KOPT-K1 (cell line): Measurements from ENCODE around the gene POLR1E.

Experiments
- H3K27ac ChIP-seq: fragments of 200-600 bp; sonication (generic); 2 replicates; pipeline ENCODE4 v1.5.1; 2016; ENCODE audit warnings: antibody characterized with exemption, mild to moderate bottlenecking, low read depth, low read length; ENCODE audit not compliant: poor library complexity, severe bottlenecking
- H3K36me3 ChIP-seq: fragments of 200-600 bp; sonication (generic); 2 replicates; pipeline ENCODE4 v1.5.1; 2017; ENCODE audit warnings: antibody characterized with exemption, mild to moderate bottlenecking, low read length, moderate library complexity; ENCODE audit not compliant: insufficient read depth
- H3K9me3 ChIP-seq: fragments of 200-600 bp; sonication (generic); 2 replicates; pipeline ENCODE4 v1.5.1; 2017; ENCODE audit warnings: antibody characterized with exemption, low read length, mild to moderate bottlenecking; ENCODE audit not compliant: insufficient read depth, poor library complexity, severe bottlenecking

Gene POLR1E, protein sequence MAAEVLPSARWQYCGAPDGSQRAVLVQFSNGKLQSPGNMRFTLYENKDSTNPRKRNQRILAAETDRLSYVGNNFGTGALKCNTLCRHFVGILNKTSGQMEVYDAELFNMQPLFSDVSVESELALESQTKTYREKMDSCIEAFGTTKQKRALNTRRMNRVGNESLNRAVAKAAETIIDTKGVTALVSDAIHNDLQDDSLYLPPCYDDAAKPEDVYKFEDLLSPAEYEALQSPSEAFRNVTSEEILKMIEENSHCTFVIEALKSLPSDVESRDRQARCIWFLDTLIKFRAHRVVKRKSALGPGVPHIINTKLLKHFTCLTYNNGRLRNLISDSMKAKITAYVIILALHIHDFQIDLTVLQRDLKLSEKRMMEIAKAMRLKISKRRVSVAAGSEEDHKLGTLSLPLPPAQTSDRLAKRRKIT

DNA sequence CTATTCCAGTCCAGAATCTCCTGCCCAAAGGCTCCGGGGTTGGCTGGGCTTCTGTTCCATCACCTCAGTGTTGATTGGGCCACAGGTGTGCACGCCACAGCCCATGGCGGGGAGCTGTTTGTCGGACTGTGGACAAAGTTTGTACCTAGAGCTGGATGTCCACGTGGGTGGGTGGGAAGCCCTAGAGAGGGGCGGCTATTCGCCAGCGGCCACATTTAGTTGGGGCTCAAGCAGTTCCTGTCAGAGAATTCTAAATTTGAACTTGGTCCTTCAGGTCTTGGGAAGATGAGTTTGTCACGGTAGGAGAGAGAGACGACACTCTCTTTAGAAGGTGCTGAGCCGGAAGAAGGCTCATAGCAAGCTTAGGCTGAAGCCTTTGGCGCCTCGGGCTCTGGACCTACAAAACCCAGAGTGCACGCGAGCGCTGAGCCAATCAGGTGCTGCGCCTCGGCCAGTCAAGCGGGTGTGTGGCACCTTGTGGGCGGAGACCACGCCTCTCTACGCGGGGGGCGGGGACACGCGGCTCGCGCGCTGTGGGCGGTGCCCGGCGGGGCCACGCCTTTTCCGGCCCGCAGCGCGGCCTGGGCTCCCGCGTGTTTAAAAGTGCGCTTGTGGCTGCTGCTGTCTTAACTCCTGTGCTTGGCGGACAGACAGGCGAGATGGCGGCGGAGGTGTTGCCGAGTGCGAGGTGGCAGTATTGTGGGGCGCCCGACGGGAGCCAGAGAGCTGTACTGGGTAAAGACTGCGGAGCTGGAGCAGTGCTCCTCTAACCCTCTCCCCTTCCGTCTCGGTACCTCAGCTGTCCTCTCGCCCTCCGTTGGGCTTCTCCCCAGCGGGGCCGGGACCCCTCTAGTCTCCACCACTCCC is at the start of gene POLR1E:
TSS of gene POLR1E (plus strand) at position 560 of the 867 bp plus-strand sequence. CDS start at position 660, 100 bp downstream.
- peaks cover 34% of the 10 kb centered on the region for H3K36me3 ChIP-seq
- H3K27ac ChIP-seq, result peak within 1 kb of the TSS; percentile 77
- no peaks in the 10 kb centered on the region for H3K9me3 ChIP-seq

DNA sequence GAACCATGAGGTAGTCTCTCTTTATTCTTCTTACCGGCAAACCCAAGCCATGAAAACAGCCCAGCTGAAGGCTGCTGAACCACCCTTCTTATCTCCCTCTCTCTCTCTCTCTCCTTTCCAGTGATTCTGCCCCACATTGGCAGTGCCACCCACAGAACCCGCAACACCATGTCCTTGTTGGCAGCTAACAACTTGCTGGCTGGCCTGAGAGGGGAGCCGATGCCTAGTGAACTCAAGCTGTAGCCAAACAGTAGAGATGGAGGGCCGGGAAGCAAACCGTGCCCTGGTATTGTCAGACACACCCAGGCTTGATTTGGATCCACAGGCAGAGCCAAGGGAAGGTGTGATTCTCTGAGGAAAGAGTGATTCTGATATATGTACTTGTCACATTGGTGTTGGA is 49.2 kb upstream of the POLR1E start:
- Histone ChIP-seq H3K9me3 (no peaks in the 10 kb centered on the region), H3K36me3 (peaks cover 88% of the 10 kb centered on the region), H3K27ac (no peak overlapping the region)

DNA sequence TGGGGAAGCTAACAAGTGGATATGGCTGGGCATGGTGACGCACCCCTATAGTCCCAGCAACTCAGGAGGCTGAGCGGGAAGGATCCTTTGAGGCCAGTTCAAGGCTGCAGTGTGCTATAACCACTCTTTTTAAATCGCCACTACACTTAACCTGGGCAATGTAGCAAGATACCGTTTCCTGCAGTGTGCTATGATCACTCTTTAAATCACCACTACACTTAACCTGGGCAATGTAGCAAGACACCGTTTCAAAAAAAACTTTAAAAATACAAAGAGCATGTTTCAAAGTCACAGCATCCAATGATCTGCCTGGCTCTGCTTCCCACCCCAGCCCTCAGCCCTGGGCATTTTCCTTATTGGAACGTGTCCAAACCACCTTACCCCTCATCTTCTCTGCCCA is 48.7 kb upstream of the POLR1E start:
- Histone ChIP-seq H3K36me3 (peaks cover 88% of the 10 kb centered on the region), H3K9me3 (no peaks in the 10 kb centered on the region), H3K27ac (no peak overlapping the region)

DNA sequence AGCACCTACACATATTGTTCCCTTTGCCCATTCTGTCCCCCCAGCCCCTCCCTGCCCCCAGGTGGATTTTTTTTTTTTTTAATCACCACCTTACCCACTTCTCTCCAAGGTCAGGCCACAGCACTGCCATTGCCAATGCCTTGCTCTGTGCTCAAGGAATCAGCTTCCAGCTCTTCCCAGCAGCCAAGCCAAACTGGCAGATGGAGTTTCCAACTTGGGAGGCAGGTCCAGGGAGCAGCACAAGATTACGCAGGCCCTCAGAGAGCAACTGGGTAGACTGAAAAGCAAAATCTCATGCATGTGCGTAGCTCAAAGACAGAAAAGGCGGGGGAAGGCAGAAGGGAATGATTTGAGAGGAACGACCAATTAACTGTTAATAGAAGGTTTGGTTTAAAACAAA is 48.1 kb upstream of the POLR1E start:
- no peaks in the 10 kb centered on the region for H3K9me3 ChIP-seq
- H3K36me3 ChIP-seq, result peaks cover 93% of the 10 kb centered on the region
- H3K27ac ChIP-seq, result no peak overlapping the region

DNA sequence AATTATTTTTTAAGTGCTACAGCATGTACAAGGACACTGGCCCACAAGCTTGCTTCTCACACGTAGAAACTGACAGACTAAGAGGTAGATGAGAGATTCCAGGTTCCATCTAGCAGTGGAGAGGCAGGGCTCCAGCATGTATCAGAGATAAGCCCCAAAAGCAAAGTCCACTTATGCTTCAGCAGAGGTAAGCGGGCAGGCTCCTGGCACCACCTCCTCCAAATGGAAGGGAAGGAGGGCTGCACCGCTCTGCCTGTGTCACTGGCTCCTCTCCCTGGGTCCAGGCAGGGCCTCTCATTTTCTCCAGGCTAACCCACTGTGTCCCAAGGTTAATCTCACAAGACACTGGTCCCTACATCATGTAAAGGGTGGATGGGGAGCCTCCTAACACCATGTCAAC is 47.4 kb upstream of the POLR1E start:
- H3K36me3 ChIP-seq, result peaks cover 92% of the 10 kb centered on the region
- H3K27ac ChIP-seq, result no peak overlapping the region
- no peaks in the 10 kb centered on the region for H3K9me3 ChIP-seq

DNA sequence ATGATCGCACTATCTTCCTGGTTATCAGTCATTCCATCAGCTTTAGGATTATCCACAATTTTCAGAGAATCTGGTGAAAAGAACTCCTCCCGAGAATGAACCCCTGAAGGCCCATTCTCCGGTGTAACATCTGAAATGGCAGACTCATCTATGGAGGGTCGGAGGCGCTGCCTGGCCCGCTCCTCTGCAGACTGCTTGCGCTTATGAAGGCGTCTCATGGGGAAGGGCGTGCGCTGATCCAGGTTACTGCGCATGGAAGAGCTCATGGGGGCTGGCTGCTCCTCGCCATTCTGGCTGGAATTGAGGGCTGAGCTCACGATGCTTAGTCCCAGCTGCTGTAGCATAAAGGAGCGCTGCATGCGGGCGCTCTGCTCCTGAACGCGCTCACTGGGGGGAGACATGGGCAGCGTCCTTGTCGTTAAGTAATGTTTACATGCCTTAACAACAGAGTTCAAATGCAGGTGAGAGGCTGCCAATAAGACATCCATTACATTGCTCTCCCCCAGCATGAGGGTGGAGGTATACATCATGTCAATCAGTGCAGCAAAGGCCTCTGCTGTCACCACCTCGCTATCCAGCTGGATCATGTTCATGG is 43.9 kb upstream of the POLR1E start:
- Histone ChIP-seq H3K27ac (no peak overlapping the region), H3K36me3 (peaks cover 72% of the 10 kb centered on the region)

DNA sequence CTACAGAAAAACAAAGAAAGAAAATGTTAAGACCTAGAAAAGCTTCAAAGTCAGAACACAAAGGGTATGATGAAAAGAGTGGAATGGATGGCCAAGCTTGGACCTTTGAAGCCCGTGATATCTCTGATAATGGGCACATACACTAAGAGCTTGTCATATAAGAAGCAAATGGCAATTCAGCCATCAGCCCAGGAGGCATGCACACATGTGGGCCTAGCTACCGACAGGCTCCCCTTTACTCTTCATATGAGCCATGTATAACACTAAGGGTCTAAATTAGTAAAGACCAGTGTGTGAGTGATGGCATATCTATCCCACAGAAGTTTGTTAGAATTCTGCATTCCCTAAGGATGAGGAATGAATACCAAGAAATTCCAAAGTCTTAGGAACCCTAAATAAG is 43.2 kb upstream of the POLR1E start:
- H3K27ac ChIP-seq, result no peak overlapping the region
- peaks cover 65% of the 10 kb centered on the region for H3K36me3 ChIP-seq
- no peaks in the 10 kb centered on the region for H3K9me3 ChIP-seq

More for the DNA sequence above, 43.9 kb upstream of the POLR1E start:
- no peaks in the 10 kb centered on the region for H3K9me3 ChIP-seq

DNA sequence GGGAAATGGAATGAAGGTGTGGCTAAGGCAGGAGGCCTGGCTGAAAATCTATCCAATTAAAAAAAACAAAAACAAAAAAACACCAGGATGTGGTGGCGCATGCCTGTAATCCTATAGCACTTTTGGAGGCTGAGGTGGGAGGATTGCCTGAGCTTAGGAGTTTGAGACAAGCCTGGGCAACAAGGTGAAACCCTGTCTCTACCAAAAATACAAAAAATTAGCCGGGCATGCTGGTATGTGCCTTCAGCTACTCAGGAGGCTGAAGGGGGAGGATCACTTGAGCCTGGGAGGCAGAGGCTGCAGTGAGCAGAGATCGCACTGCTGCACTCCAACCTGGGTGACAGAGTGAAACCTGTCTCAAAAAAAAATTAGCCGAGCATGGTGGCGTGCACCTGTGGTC is 42.2 kb upstream of the POLR1E start:
- H3K36me3 ChIP-seq, result peaks cover 63% of the 10 kb centered on the region
- no peak overlapping the region for H3K27ac ChIP-seq
- no peaks in the 10 kb centered on the region for H3K9me3 ChIP-seq

DNA sequence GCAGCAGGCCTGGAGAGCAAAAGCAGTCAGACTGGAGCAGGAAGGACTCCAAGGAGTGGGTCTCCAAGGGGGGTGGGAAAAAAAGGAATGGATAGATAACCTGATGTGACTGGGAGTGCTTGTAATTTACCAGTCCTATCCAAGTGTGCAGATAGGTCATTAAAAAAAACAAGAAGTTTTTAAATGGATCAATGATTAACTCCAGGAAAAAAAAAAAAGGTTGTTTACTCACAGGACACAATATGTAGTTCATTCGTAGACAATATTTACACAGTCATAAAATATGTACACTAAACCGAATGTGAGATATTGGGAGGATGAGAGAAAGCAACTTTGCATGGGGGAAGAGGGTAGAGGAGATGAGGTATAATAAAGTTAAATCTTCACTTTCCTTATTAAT is 40.9 kb upstream of the POLR1E start:
- Histone ChIP-seq H3K36me3 (peaks cover 59% of the 10 kb centered on the region), H3K9me3 (no peaks in the 10 kb centered on the region), H3K27ac (no peak overlapping the region)

DNA sequence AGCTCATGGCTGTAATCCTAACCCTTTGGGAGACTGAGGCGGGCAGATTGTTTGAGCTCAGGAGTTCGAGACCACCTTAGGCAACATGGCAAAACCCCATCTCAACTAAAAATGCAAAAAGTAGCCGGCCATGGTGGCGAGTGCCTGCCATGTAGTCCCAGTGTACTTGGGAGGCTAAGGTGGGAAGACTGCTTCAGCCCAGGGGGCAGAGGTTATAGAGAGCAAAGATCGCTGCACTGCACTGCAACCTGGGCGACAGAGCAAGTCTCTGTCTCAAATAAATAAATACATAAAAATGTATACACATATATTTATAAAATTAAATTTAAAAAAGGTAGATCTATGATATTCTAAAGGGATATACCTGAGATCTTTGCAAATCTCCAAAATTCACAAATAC is 39.9 kb upstream of the POLR1E start:
- Histone ChIP-seq H3K27ac (no peak overlapping the region), H3K36me3 (peaks cover 55% of the 10 kb centered on the region), H3K9me3 (no peaks in the 10 kb centered on the region)

DNA sequence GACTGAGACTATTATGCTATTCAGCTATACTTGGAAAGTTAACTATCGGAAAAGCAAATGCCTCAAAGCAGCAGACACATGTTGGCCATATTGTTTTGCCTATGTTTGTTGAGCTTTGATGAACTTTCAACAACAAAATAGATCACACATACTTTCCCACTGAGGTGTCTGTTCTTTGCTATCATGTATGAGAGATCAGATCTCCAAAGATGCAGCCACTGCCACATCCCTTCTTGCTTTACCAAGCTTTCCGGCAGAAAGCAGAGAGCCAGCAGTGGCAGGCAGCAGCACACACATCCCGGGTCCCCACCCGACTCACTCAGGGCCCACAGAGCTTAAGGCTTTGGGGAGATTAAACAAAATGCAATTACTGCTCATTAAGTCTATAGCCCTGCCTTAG is 39.3 kb upstream of the POLR1E start:
- Histone ChIP-seq H3K36me3 (peaks cover 50% of the 10 kb centered on the region), H3K9me3 (no peaks in the 10 kb centered on the region), H3K27ac (no peak overlapping the region)

DNA sequence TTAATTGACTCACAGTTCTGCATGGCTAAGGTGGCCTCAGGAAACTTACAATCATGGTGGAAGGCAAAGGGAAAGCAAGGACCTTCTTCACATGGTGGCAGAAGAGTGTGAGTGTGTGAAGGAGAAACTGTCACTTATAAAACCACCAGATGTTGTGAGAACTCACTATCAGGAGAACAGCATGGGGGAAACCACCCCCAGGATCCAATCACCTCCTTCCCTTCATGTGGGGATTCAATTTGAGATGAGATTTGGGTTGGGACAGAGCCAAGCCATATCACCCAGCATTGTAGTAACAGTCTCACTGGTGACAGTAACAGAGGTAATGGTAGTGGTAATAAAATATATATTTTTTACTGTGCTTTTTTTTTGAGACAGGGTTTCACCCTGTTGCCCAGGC is 38.6 kb upstream of the POLR1E start:
- Histone ChIP-seq H3K27ac (no peak overlapping the region), H3K36me3 (peaks cover 47% of the 10 kb centered on the region)

DNA sequence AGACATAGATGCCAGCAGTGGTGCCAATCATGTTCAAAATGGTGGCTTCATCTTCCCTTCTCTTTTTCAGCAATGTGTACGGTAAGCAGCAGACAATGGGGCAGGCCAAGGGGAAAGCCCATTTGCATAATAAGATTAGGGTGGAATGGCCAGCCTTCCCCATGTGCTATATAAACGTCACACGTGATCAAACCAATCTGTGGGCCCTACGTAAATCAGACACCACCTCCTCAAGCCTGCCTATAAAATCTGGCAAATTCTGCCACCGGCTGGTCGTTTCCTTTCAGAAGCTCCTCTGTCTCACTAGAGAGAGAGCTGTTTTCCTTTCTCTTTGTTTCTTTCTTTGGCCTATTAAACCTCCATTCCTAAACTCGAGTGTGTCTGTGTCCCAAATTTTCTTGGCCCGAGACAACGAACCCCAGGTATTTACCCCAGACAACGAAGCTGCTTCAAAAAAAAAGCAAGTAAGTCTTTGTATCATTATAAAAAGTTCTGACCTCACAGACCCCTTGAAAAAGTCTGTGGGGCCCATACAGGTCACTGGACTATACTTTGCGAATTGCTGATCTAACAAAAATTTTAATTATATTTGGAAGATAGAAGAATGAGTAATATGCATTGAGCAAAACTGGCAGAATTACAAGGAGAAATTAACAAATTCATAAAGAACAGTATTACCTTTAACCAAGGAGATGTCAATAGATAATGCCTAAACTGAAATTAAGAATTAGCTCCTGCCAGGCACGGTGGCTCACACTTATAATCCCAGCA is 35.7 kb upstream of the POLR1E start:
- Histone ChIP-seq H3K36me3 (peaks cover 36% of the 10 kb centered on the region), H3K27ac (no peak overlapping the region), H3K9me3 (no peaks in the 10 kb centered on the region)

More for the DNA sequence above, 38.6 kb upstream of the POLR1E start:
- no peaks in the 10 kb centered on the region for H3K9me3 ChIP-seq

DNA sequence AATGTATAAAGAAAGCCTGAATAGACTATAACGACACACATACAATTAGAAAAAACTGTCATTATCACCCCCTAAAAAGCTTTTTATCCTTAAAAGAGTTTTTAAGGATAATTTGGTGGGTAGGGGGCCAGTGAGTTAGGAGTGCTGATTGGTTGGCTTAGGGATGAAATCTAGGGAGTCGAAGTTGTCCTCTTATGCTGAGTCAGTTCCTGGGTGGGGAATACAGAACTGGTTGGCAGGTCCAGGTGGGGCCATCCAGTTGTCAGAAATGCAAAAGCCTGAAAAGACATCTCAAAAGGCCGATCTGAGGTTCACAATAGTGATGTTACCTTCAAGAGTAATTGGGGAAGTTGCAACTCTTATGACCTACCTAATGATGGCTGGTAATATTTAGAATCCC is 34.1 kb upstream of the POLR1E start:
- Histone ChIP-seq H3K27ac (no peak overlapping the region), H3K36me3 (peaks cover 39% of the 10 kb centered on the region)

More for the DNA sequence above, 34.1 kb upstream of the POLR1E start:
- H3K9me3 ChIP-seq, result no peaks in the 10 kb centered on the region
